SH-SY5Y (cell line): Measurements from ENCODE around the gene CEPT1.

Experiments used
- GATA2 ChIP-seq: IDR thresholded peaks from 2 replicates; pipeline ENCODE4 v1.6.1; 2011; ENCODE audit warnings: mild to moderate bottlenecking, low read depth, low read length
- GATA3 ChIP-seq: IDR thresholded peaks from 2 replicates; pipeline ENCODE4 v1.6.1; 2011; ENCODE audit warnings: low read depth, mild to moderate bottlenecking, low read length, moderate library complexity

- TF ChIP-seq GATA2 (no peak), GATA3 (no peak)
These were observed 32.4 kb downstream of the CEPT1 start for GRCh38 chr1:111172463-111172862.
